Right cardiac atrium (tissue), 5 donors: Measurements from ENCODE around the gene TRIM36. TPM values are rescaled to one million over a fixed set of nuclear protein-coding genes. Genes with fewer than 3 reads are reported as not detected.
A peak's percentile ranks its signal among the peaks of the same experiment; 100 is the strongest.

Source experiments
- ATAC-seq, 2 donors: fragments of 200-7000 bp; cut with Tn5 transposase; one replicate each; pipeline versions ENCODE4 v1.8.0 to v1.9.1; 2020; ENCODE audit warnings: moderate library complexity in 2 of 2, mild to moderate bottlenecking in 1 of 2
- DNase-seq, 3 donors: peaks; one replicate each; pipeline ENCODE4 v3.0.0-alpha.2; 2020
- H3K27ac ChIP-seq: one replicate; pipeline ENCODE4 v1.5.1; 2013; ENCODE audit warnings: mild to moderate bottlenecking, low read length, control low read depth, moderate library complexity
- H3K27me3 ChIP-seq: one replicate; pipeline ENCODE4 v1.6.1; 2013; ENCODE audit not compliant: control insufficient read depth, insufficient read depth
- H3K4me1 ChIP-seq: one replicate; pipeline ENCODE4 v1.6.1; 2013; ENCODE audit warnings: low read length; ENCODE audit not compliant: control insufficient read depth, insufficient read depth
- H3K4me3 ChIP-seq: one replicate; pipeline ENCODE4 v1.5.1; 2013; ENCODE audit warnings: low read length, control low read depth
- H3K9me3 ChIP-seq: one replicate; pipeline ENCODE4 v1.6.1; 2013; ENCODE audit warnings: low read length; ENCODE audit not compliant: control insufficient read depth
- WGBS: extraction: QIAGEN DNeasy Blood & Tissue Kit; methylation state at CpG from one replicate; pipeline ENCODE4 v1.1.7; 2013; 5-methylcytosine and 5-hydroxymethylcytosine counted together
- intact Hi-C, 4 donors: fragments of 100-400 bp; cut with DNase I; formaldehyde crosslinking; loops; one replicate each; pipeline versions ENCODE4 v1.11.0 to v1.14.0; 2022 to 2023
- polyA plus RNA-seq: library from polyadenylated mRNA; stranded (reverse); fragments of 200-250 nt; gene quantifications from one replicate; pipeline ENCODE4 v1.2.3, GENCODE V29; 2013
- total RNA-seq, 4 donors: library from RNA; stranded (reverse); fragmentation: NEBNext Ultra II Directional; extraction: Animal tissue kit (Norgen Biotek cat#: 25700); gene quantifications; one replicate each; pipeline ENCODE4 v1.2.1, GENCODE V29; 2021
- donor health status: healthy with polysubstance abuse.
- donor health status: DM: no; HTN: yes; CAD: no.
- donor health status: DM: no; HTN: no; CAD: no.
- donor health status: DM: no; HTN: yes; CAD: no; lungs with severe emphysema.
- donor health status: DM: yes; HTN: yes; CAD: no.

The TRIM36 gene
- total and polyA plus RNA-seq, 5 donors, result 0.07 to 1.2 (median 0.68) TPM

- Histone ChIP-seq H3K27ac (no peak overlapping the region), H3K9me3 (no peaks in the 10 kb centered on the region), H3K4me3 (no peak overlapping the region), H3K4me1 (no peaks in the 10 kb centered on the region), H3K27me3 (no peaks in the 10 kb centered on the region)
- DNase-seq, result no peak
- no peak for ATAC-seq
- WGBS, result 60% methylated on average over 5 of the region's 5 CpGs
- intact Hi-C loops, result no loop called here
Observed at GRCh38 chr5:115109840-115110239, 59.9 kb downstream of the TRIM36 start.

GRCh38 chr5:115109356-115109755 is 60.4 kb downstream of the TRIM36 start:
- ATAC-seq, result no peak
- no peak for DNase-seq
- 74% methylated on average over 5 of the region's 5 CpGs for WGBS
- H3K27ac ChIP-seq, result no peak overlapping the region
- intact Hi-C loops, result no loop called here
- H3K4me1 ChIP-seq, result no peaks in the 10 kb centered on the region
- H3K9me3 ChIP-seq, result no peaks in the 10 kb centered on the region
- no peaks in the 10 kb centered on the region for H3K27me3 ChIP-seq
- no peak overlapping the region for H3K4me3 ChIP-seq

GRCh38 chr5:115100319-115100955 is 69.3 kb downstream of the TRIM36 start:
- WGBS, result 75% methylated on average over 6 of the region's 6 CpGs
- no peak overlapping the region for H3K27ac ChIP-seq
- H3K9me3 ChIP-seq, result no peaks in the 10 kb centered on the region
- H3K4me1 ChIP-seq, result no peaks in the 10 kb centered on the region
- intact Hi-C loops, result no loop called here
- H3K27me3 ChIP-seq, result no peaks in the 10 kb centered on the region
- DNase-seq (no peak), ATAC-seq (no peak)
- H3K4me3 ChIP-seq, result no peak overlapping the region

GRCh38 chr5:115098041-115098702 is 71.5 kb downstream of the TRIM36 start:
- peak in 1 of 2 donors; percentile 48 for ATAC-seq
- Histone ChIP-seq H3K27me3 (no peaks in the 10 kb centered on the region), H3K27ac (no peak overlapping the region), H3K4me3 (no peak overlapping the region), H3K9me3 (no peaks in the 10 kb centered on the region), H3K4me1 (no peaks in the 10 kb centered on the region)
- no peak for DNase-seq
- intact Hi-C loops, result loop anchor here in 1 of 4 donors (10.0 kb wide), 1 partner anchor 147 kb away; no protein-coding TSS in a partner anchor
- 3% methylated on average over 2 of the region's 2 CpGs for WGBS

GRCh38 chr5:115097236-115097635 is 72.5 kb downstream of the TRIM36 start:
- DNase-seq (no peak), ATAC-seq (no peak)
- Histone ChIP-seq H3K9me3 (no peaks in the 10 kb centered on the region), H3K27me3 (no peaks in the 10 kb centered on the region), H3K4me1 (no peaks in the 10 kb centered on the region), H3K4me3 (no peak overlapping the region), H3K27ac (no peak overlapping the region)
- whole genome bisulfite sequencing, result 72% methylated on average over 2 of the region's 2 CpGs
- intact Hi-C loops, result loop anchor here in 1 of 4 donors (10.0 kb wide), 1 partner anchor 148 kb away; no protein-coding TSS in a partner anchor

- no peaks in the 10 kb centered on the region for H3K4me1 ChIP-seq
- ATAC-seq (peak in 1 of 2 donors; percentile 64), DNase-seq (no peak)
- no peaks in the 10 kb centered on the region for H3K9me3 ChIP-seq
- H3K27me3 ChIP-seq, result no peaks in the 10 kb centered on the region
- H3K4me3 ChIP-seq, result no peak overlapping the region
- no peak overlapping the region for H3K27ac ChIP-seq
- 58% methylated on average over 7 of the region's 7 CpGs for WGBS
- intact Hi-C loops, result loop anchor here in 1 of 4 donors (10.0 kb wide), 1 partner anchor 149 kb away; no protein-coding TSS in a partner anchor
Observed at GRCh38 chr5:115096034-115096769, 73.5 kb downstream of the TRIM36 start.

GRCh38 chr5:115087951-115088350 is 81.8 kb downstream of the TRIM36 start:
- no peaks in the 10 kb centered on the region for H3K4me1 ChIP-seq
- intact Hi-C loops, result no loop called here
- ATAC-seq (no peak), DNase-seq (no peak)
- no peaks in the 10 kb centered on the region for H3K27me3 ChIP-seq
- H3K4me3 ChIP-seq, result no peak overlapping the region
- 64% methylated on average over 3 of the region's 3 CpGs for WGBS
- no peak overlapping the region for H3K27ac ChIP-seq
- H3K9me3 ChIP-seq, result no peaks in the 10 kb centered on the region

- Histone ChIP-seq H3K4me1 (no peaks in the 10 kb centered on the region), H3K4me3 (no peak overlapping the region), H3K9me3 (no peaks in the 10 kb centered on the region), H3K27me3 (no peaks in the 10 kb centered on the region), H3K27ac (no peak overlapping the region)
- WGBS, result 72% methylated on average over 1 of the region's 1 CpG
- ATAC-seq (no peak), DNase-seq (no peak)
- intact Hi-C loops, result no loop called here
Observed at GRCh38 chr5:115086473-115086872, 83.2 kb downstream of the TRIM36 start.

GRCh38 chr5:115084246-115084793 is 85.4 kb downstream of the TRIM36 start:
- intact Hi-C loops, result no loop called here
- Histone ChIP-seq H3K27ac (no peak overlapping the region), H3K4me1 (no peaks in the 10 kb centered on the region), H3K9me3 (no peaks in the 10 kb centered on the region), H3K4me3 (no peak overlapping the region), H3K27me3 (no peaks in the 10 kb centered on the region)
- DNase-seq (no peak), ATAC-seq (no peak)
- WGBS, result 73% methylated on average over 7 of the region's 7 CpGs

GRCh38 chr5:115079924-115080623 is 89.6 kb downstream of the TRIM36 start:
- no peak for ATAC-seq
- no peaks in the 10 kb centered on the region for H3K27me3 ChIP-seq
- H3K4me1 ChIP-seq, result no peaks in the 10 kb centered on the region
- no peak overlapping the region for H3K27ac ChIP-seq
- intact Hi-C loops, result no loop called here
- WGBS, result 89% methylated on average over 2 of the region's 2 CpGs
- no peaks in the 10 kb centered on the region for H3K9me3 ChIP-seq
- DNase-seq, result no peak
- no peak overlapping the region for H3K4me3 ChIP-seq
